Endothelial cell (in vitro differentiated cells): ENCODE results near the gene CEP170B. TPM values are rescaled to one million over a fixed set of nuclear protein-coding genes. Genes with fewer than 3 reads are reported as not detected.

Source experiments
- DNase-seq: peaks from one replicate; pipeline ENCODE4 v3.0.0; 2021; ENCODE audit warnings: low spot score
- H3K27ac Mint-ChIP-seq: one replicate; pipeline ENCODE4 v1.8.0; 2021; ENCODE audit warnings: mixed read lengths, inconsistent platforms; ENCODE audit not compliant: unreplicated experiment
- H3K27me3 Mint-ChIP-seq: one replicate; pipeline ENCODE4 v1.8.0; 2021; ENCODE audit warnings: mild to moderate bottlenecking, moderate library complexity, mixed read lengths, inconsistent platforms; ENCODE audit not compliant: unreplicated experiment
- H3K36me3 Mint-ChIP-seq: one replicate; pipeline ENCODE4 v1.8.0; 2021; ENCODE audit warnings: mild to moderate bottlenecking, low read depth, mixed read lengths, inconsistent platforms; ENCODE audit not compliant: unreplicated experiment
- H3K4me1 Mint-ChIP-seq: one replicate; pipeline ENCODE4 v1.8.0; 2021; ENCODE audit warnings: mild to moderate bottlenecking, mixed read lengths, inconsistent platforms; ENCODE audit not compliant: unreplicated experiment
- H3K4me3 Mint-ChIP-seq: one replicate; pipeline ENCODE4 v1.8.0; 2021; ENCODE audit warnings: mild to moderate bottlenecking, mixed read lengths, inconsistent platforms; ENCODE audit not compliant: unreplicated experiment
- H3K9me3 Mint-ChIP-seq: one replicate; pipeline ENCODE4 v1.8.0; 2021; ENCODE audit warnings: mixed read lengths, inconsistent platforms; ENCODE audit not compliant: unreplicated experiment
- total RNA-seq: library from RNA; stranded (reverse); fragmentation: NEBNext Ultra II Directional; extraction: Animal tissue kit (Norgen Biotek cat#: 25700); gene quantifications from one replicate; pipeline ENCODE4 v1.2.1, GENCODE V29; 2021; ENCODE audit not compliant: unreplicated experiment
- TF ChIP-seq, protein P1 (sequence below): fragments of 200-600 bp; sonication (generic); IDR thresholded peaks from one replicate; pipeline ENCODE4 v1.5.0; 2021; ENCODE audit warnings: antibody characterized with exemption; ENCODE audit not compliant: unreplicated experiment

Gene CEP170B
- total RNA-seq, 1 donor from 2014 or later: 11.3 TPM

DNA sequence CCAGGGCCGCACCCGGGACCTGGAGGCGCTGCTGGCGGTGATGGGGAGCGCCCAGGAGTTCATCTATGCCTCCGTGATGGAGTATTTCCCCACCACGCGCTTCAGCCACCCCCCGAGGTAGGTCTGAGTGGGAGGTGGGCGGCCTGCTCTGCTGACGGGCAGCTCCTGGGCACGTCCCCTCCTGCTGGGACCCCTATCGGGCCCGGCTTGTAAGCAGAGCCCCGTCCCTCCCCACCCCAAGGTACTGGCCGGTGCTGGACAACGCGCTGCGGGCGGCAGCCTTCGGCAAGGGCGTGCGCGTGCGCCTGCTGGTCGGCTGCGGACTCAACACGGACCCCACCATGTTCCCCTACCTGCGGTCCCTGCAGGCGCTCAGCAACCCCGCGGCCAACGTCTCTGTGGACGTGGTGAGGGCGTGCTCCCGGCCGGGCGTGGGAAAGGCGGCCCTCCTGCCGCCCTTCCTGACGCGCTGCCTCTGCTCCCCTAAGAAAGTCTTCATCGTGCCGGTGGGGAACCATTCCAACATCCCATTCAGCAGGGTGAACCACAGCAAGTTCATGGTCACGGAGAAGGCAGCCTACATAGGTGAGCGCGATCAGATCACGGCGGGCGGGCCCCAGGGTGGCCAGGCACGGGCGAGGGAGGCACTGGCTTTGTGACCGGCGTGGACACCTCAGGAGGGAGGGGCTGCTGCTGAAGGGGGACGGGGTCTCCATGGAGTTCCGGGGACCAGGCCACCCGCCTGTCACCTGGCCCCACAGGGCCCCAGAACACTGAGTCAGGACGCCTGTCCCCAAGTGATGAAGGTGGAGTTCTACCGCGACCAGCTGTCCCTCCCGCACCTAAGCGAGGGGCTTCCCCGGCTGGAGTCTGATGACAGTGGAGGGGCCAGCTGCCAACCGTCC lies 67.0 kb downstream of the CEP170B start:
- no peak overlapping the region for H3K4me3 Mint-ChIP-seq
- no peaks in the 10 kb centered on the region for H3K9me3 Mint-ChIP-seq
- no peaks in the 10 kb centered on the region for H3K36me3 Mint-ChIP-seq
- H3K27me3 Mint-ChIP-seq: peaks cover 16% of the 10 kb centered on the region
- peak; percentile 27 for DNase-seq
- peaks cover under 1% of the 10 kb centered on the region for H3K4me1 Mint-ChIP-seq
- TF ChIP-seq, protein P1, sequence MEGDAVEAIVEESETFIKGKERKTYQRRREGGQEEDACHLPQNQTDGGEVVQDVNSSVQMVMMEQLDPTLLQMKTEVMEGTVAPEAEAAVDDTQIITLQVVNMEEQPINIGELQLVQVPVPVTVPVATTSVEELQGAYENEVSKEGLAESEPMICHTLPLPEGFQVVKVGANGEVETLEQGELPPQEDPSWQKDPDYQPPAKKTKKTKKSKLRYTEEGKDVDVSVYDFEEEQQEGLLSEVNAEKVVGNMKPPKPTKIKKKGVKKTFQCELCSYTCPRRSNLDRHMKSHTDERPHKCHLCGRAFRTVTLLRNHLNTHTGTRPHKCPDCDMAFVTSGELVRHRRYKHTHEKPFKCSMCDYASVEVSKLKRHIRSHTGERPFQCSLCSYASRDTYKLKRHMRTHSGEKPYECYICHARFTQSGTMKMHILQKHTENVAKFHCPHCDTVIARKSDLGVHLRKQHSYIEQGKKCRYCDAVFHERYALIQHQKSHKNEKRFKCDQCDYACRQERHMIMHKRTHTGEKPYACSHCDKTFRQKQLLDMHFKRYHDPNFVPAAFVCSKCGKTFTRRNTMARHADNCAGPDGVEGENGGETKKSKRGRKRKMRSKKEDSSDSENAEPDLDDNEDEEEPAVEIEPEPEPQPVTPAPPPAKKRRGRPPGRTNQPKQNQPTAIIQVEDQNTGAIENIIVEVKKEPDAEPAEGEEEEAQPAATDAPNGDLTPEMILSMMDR: no peak
- H3K27ac Mint-ChIP-seq: no peak overlapping the region

DNA sequence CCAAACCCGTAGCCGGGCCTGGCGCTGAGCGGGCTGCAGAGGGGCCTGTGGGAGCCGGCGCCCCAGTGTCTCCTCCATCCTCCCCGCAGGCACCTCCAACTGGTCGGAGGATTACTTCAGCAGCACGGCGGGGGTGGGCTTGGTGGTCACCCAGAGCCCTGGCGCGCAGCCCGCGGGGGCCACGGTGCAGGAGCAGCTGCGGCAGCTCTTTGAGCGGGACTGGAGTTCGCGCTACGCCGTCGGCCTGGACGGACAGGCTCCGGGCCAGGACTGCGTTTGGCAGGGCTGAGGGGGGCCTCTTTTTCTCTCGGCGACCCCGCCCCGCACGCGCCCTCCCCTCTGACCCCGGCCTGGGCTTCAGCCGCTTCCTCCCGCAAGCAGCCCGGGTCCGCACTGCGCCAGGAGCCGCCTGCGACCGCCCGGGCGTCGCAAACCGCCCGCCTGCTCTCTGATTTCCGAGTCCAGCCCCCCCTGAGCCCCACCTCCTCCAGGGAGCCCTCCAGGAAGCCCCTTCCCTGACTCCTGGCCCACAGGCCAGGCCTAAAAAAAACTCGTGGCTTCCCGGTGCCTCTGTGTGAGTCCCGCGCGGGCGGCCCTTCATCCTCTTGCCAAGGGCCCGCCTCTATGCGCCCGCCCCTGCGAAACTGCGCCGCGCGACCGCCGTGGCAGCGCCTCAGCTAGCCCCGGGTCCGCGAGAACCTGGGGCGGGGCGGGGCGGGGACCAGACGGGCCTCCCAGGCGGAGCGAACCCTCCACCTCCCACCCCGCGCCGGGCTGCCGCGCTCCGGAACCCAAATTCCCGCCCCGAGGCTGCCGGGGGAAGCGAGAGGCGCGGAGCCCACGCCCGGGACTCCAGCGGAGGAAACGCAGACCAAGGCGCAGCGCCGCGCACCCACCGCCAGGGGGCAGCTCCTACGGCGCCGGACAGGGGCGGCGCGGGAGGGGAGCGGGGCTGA lies 67.9 kb downstream of the CEP170B start:
- Mint-ChIP-seq H3K4me1 (peaks cover 10% of the 10 kb centered on the region), H3K27me3 (peaks cover 18% of the 10 kb centered on the region), H3K36me3 (peaks cover 4% of the 10 kb centered on the region), H3K9me3 (no peaks in the 10 kb centered on the region), H3K4me3 (no peak overlapping the region), H3K27ac (no peak overlapping the region)
- TF ChIP-seq, protein P1: peak; percentile 79
- DNase-seq: peak; percentile 91

DNA sequence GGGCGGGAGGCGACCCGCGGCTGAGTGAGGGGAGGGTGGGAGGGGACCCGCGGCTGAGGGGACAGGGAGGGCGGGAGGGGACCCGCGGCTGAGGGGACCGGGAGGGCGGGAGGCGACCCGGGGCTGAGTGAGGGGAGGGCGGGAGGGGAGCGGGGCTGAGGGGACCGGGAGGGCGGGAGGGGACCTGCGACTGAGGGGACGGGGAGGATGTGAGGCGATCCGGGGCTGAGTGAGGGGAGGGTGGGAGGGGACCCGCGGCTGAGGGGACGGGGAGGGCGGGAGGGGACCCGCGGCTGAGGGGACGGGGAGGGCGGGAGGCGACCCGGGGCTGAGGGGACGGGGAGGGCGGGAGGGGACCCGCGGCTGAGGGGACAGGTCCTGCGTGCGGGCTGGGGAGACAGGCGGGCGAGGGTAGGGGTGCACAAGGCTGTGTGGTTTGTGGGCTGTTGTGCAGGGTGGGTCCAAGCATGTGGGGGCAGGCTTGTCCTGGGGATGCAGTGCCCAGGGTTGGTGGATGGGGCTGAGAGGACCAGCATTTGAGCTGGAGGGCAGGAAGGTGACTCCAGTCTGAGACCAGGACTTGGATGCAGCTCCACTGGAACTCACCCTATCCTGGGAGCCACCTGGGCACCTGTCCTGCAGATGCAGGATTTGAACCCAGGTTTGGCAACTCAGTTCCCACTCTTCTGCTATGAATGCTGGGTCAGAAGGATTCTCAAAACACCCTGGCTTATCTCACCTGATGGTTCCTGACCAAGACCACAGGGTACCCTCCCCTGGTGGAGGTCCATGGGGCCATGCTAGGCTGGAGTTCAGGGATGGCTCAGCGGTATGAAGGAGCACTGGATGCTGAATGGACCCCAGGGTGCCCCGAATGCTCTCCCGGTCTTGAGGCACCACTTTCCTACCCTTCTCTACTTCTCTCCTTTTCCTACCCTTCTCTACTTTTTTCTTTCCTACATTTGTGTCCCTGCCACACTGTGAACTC lies 69.0 kb downstream of the CEP170B start:
- H3K27me3 Mint-ChIP-seq: peaks cover 18% of the 10 kb centered on the region
- H3K4me3 Mint-ChIP-seq: peak overlapping the region; percentile 73
- H3K36me3 Mint-ChIP-seq: peaks cover 9% of the 10 kb centered on the region
- H3K4me1 Mint-ChIP-seq: peaks cover 10% of the 10 kb centered on the region
- no peak for DNase-seq
- H3K9me3 Mint-ChIP-seq: no peaks in the 10 kb centered on the region
- no peak overlapping the region for H3K27ac Mint-ChIP-seq
- TF ChIP-seq, protein P1: no peak

DNA sequence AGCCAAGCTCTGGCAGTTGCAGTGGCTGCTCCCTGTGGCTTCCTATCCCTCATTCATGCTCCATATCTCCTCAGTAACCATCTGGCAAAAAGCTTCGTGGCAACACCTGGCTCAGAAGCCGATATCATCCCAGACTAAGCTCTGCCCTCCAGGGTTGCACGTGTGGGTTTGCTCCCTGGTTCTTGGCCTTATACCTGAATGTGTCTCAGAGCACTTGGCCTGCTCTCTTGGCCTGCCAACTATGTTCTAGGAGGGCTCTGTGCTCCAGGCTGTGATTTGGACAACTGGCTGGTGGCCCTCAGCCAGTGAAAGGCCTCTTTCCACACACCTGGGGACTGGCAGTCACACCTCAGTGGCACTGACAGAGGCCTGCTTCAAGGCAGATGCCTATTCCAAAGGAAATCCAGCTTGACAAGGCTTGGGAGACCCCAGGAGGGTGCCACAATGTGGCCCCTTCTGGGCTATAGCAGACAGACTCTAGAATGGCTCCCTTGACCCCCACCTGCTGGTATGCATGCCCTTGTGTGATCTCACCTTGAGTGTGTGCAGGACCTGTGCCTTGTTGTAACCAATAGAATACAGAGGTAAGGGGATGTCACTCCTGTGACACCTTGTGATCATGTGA lies 70.1 kb downstream of the CEP170B start:
- no peak for DNase-seq
- no peak overlapping the region for H3K27ac Mint-ChIP-seq
- peaks cover 9% of the 10 kb centered on the region for H3K36me3 Mint-ChIP-seq
- peaks cover 10% of the 10 kb centered on the region for H3K4me1 Mint-ChIP-seq
- peaks cover 17% of the 10 kb centered on the region for H3K27me3 Mint-ChIP-seq
- H3K4me3 Mint-ChIP-seq: no peak overlapping the region
- no peaks in the 10 kb centered on the region for H3K9me3 Mint-ChIP-seq
- TF ChIP-seq, protein P1: no peak
